Vagina (tissue), 2 donors: ENCODE measurements around the gene LSM11. TPM values are rescaled to one million over a fixed set of nuclear protein-coding genes. Genes with fewer than 3 reads are reported as not detected.

Source experiments
- DNase-seq, 2 donors: peaks; one replicate each; pipeline ENCODE4 v3.0.0-alpha.2; 2017; ENCODE audit errors: extremely low spot score in 2 of 2
- H3K27ac ChIP-seq: fragments of 200-600 bp; sonication (generic); one replicate; pipeline ENCODE4 v1.5.1; 2019
- H3K27me3 ChIP-seq: fragments of 200-600 bp; sonication (generic); one replicate; pipeline ENCODE4 v1.5.1; 2019
- H3K36me3 ChIP-seq, 2 donors: fragments of 200-600 bp; sonication (generic); one replicate each; pipeline ENCODE4 v1.5.1; 2017 to 2019
- H3K4me1 ChIP-seq: fragments of 200-600 bp; sonication (generic); one replicate; pipeline ENCODE4 v1.5.1; 2019
- H3K4me3 ChIP-seq, 2 donors: fragments of 200-600 bp; sonication (generic); 1 replicate in 1 of 2; 2 replicates in 1 of 2; pipeline ENCODE4 v1.5.1; 2016 to 2019
- H3K9me3 ChIP-seq: fragments of 200-600 bp; sonication (generic); one replicate; pipeline ENCODE4 v1.5.1; 2019
- CTCF ChIP-seq, 3 experiments: fragments of 450-650 bp in 2 of 3; fragments of 200-600 bp in 1 of 3; sonication (generic) in 1 of 3; IDR thresholded peaks; one replicate each; pipeline ENCODE4 v1.5.1; 2017 to 2019; ENCODE audit warnings: antibody characterized with exemption in 3 of 3, mild to moderate bottlenecking in 2 of 3, moderate library complexity in 2 of 3
- POLR2A ChIP-seq, 2 donors: fragments of 450-650 bp; IDR thresholded peaks; one replicate each; pipeline ENCODE4 v1.6.1; 2017; ENCODE audit warnings: antibody characterized with exemption in 2 of 2, mild to moderate bottlenecking in 2 of 2, moderate library complexity in 2 of 2
- POLR2AphosphoS5 ChIP-seq, 2 donors: sonication (generic); formaldehyde crosslinking; IDR thresholded peaks; one replicate each; pipeline ENCODE4 v1.9.0; 2017; ENCODE audit warnings: antibody characterized with exemption in 2 of 2, mild to moderate bottlenecking in 2 of 2, low read depth in 1 of 2; ENCODE audit not compliant: insufficient read depth in 1 of 2
- intact Hi-C: fragments of 100-400 bp; cut with DNase I; formaldehyde crosslinking; loops from one replicate; pipeline ENCODE4 v1.15.1; 2023
- total RNA-seq: library from RNA; depleted of rRNA; stranded (reverse); fragments of >200 nt; gene quantifications from one replicate; pipeline ENCODE4 v1.2.3, GENCODE V29; 2016

LSM11 gene
- total RNA-seq, 1 donor from 2014 or later, result 3.9 TPM

DNA sequence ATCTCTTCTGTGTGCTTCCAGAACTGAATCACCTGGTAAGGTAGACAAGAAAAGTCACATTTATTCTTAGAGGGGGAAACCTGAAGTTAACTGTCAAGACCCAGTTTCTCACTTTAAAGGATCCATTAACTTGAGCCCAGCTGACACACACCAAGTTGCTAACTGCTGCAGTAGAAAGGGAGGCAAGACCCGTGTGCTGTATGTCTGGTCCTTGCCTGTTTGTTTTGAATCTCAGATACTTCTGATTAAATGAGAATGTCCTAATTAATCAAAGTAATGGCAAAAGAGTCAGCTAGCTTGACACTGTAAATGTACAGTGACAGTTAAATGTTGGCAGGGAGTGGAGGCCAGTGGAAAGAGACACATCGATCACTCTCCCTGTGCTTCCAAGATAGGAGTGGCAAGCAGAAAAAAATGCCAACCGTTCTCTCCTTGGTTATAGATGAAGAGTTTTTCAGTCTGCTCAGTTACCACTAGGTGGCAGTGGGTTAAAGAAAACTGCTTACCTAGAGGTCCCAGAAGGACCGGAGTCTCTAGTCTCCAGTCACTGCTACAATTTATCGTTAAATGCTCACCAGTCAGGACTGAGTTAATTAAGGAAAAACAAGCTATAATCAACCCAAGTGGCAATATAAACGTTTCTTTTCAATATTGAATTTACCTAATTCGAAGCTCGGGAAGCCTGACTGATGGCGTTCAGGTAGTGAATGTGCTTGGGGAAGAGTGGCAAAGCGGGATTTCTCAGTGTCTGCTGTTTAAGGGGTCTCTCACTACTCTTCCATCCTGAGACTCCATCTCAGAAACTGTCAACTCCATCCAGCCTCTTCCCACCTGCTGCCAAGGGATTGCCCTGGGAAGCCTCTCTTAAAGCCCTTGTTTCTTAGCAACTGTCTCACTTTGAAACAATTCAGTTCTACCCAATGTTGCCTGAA, 18.4 kb downstream of the LSM11 start:
- intact Hi-C loops, result no loop called here
- no peak overlapping the region for H3K4me3 ChIP-seq
- no peaks in the 10 kb centered on the region for H3K36me3 ChIP-seq
- H3K27ac ChIP-seq, result no peak overlapping the region
- DNase-seq, result no peak
- no peaks in the 10 kb centered on the region for H3K27me3 ChIP-seq
- H3K9me3 ChIP-seq, result no peaks in the 10 kb centered on the region
- TF ChIP-seq POLR2AphosphoS5 (IDR thresholded peaks at IDR 0.05; ENCODE audit: insufficient read depth in 1 of 2, low read depth in 1 of 2) (no peak), CTCF (IDR thresholded peaks at IDR 0.05) (peak; percentile 65 to 73 (median 71)), POLR2A (IDR thresholded peaks at IDR 0.05) (no peak)
- H3K4me1 ChIP-seq, result no peaks in the 10 kb centered on the region

GRCh38 chr5:157764531-157764930, 21.0 kb downstream of the LSM11 start:
- no peak overlapping the region for H3K27ac ChIP-seq
- no peaks in the 10 kb centered on the region for H3K36me3 ChIP-seq
- H3K4me1 ChIP-seq, result no peaks in the 10 kb centered on the region
- DNase-seq, result no peak
- no peak for TF ChIP-seq POLR2A (IDR thresholded peaks at IDR 0.05)
- no peak for TF ChIP-seq CTCF (IDR thresholded peaks at IDR 0.05)
- no peak for TF ChIP-seq POLR2AphosphoS5 (IDR thresholded peaks at IDR 0.05; ENCODE audit: insufficient read depth in 1 of 2, low read depth in 1 of 2)
- no peaks in the 10 kb centered on the region for H3K9me3 ChIP-seq
- H3K4me3 ChIP-seq, result no peak overlapping the region
- H3K27me3 ChIP-seq, result no peaks in the 10 kb centered on the region
- intact Hi-C loops, result no loop called here

GRCh38 chr5:157766442-157766841, 22.9 kb downstream of the LSM11 start:
- DNase-seq, result no peak
- no peaks in the 10 kb centered on the region for H3K36me3 ChIP-seq
- H3K27me3 ChIP-seq, result no peaks in the 10 kb centered on the region
- no peak for TF ChIP-seq POLR2AphosphoS5 (IDR thresholded peaks at IDR 0.05; ENCODE audit: insufficient read depth in 1 of 2, low read depth in 1 of 2)
- TF ChIP-seq CTCF (IDR thresholded peaks at IDR 0.05), result no peak
- no peak for TF ChIP-seq POLR2A (IDR thresholded peaks at IDR 0.05)
- H3K4me3 ChIP-seq, result no peak overlapping the region
- no peaks in the 10 kb centered on the region for H3K4me1 ChIP-seq
- intact Hi-C loops, result no loop called here
- H3K27ac ChIP-seq, result no peak overlapping the region
- H3K9me3 ChIP-seq, result no peaks in the 10 kb centered on the region

DNA sequence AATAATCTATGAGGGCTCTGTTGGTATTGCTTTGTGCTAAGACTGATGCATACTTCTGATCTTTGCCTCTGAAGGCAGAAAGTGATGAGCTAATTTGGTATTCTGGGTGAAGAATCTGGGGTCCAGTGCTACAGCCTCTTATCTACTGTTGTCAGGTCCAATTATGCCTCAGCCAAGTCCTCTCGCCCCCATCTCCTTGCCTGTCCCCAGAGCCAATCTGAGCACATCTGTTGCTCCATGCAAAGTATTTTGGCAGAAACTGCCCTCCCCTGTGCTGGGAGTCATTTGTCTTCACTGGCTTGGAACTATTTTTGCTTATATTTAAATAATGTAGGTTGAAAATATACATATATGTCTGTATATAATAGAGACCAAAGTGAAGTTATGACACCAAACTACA, 23.4 kb downstream of the LSM11 start:
- Histone ChIP-seq H3K9me3 (no peaks in the 10 kb centered on the region), H3K27me3 (no peaks in the 10 kb centered on the region), H3K4me1 (no peaks in the 10 kb centered on the region), H3K4me3 (no peak overlapping the region), H3K36me3 (no peaks in the 10 kb centered on the region), H3K27ac (no peak overlapping the region)
- intact Hi-C loops, result no loop called here
- no peak for DNase-seq
- TF ChIP-seq POLR2AphosphoS5 (IDR thresholded peaks at IDR 0.05; ENCODE audit: insufficient read depth in 1 of 2, low read depth in 1 of 2) (no peak), POLR2A (IDR thresholded peaks at IDR 0.05) (no peak), CTCF (IDR thresholded peaks at IDR 0.05) (no peak)

GRCh38 chr5:157767689-157768088, 24.2 kb downstream of the LSM11 start:
- intact Hi-C loops, result no loop called here
- no peaks in the 10 kb centered on the region for H3K27me3 ChIP-seq
- H3K36me3 ChIP-seq, result no peaks in the 10 kb centered on the region
- H3K4me1 ChIP-seq, result no peaks in the 10 kb centered on the region
- no peak overlapping the region for H3K4me3 ChIP-seq
- TF ChIP-seq POLR2A (IDR thresholded peaks at IDR 0.05) (no peak), CTCF (IDR thresholded peaks at IDR 0.05) (no peak), POLR2AphosphoS5 (IDR thresholded peaks at IDR 0.05; ENCODE audit: insufficient read depth in 1 of 2, low read depth in 1 of 2) (no peak)
- no peak overlapping the region for H3K27ac ChIP-seq
- no peak for DNase-seq
- no peaks in the 10 kb centered on the region for H3K9me3 ChIP-seq
